Type B pancreatic cell (in vitro differentiated cells): ENCODE data around the gene DPYSL4. TPM values are rescaled to one million over a fixed set of nuclear protein-coding genes. Genes with fewer than 3 reads are reported as not detected.

Experiments
- DNase-seq: peaks from one replicate; pipeline ENCODE4 v3.0.0; 2021; ENCODE audit warnings: mixed read lengths; ENCODE audit not compliant: unreplicated experiment; ENCODE audit errors: extremely low spot score
- H3K27ac Mint-ChIP-seq: 2 replicates; pipeline ENCODE4 v1.8.0; 2021; ENCODE audit warnings: mild to moderate bottlenecking, mixed read lengths
- H3K27me3 Mint-ChIP-seq: 2 replicates; pipeline ENCODE4 v1.8.0; 2021; ENCODE audit warnings: mixed read lengths
- H3K36me3 Mint-ChIP-seq: 2 replicates; pipeline ENCODE4 v1.8.0; 2021; ENCODE audit warnings: mixed read lengths
- H3K4me1 Mint-ChIP-seq: one replicate; pipeline ENCODE4 v1.8.0; 2021; ENCODE audit warnings: mixed read lengths; ENCODE audit not compliant: unreplicated experiment
- H3K4me3 Mint-ChIP-seq: 2 replicates; pipeline ENCODE4 v1.8.0; 2021; ENCODE audit warnings: mild to moderate bottlenecking, mixed read lengths
- H3K9me3 Mint-ChIP-seq: 2 replicates; pipeline ENCODE4 v1.8.0; 2021; ENCODE audit warnings: mixed read lengths
- CTCF ChIP-seq: fragments of 200-600 bp; sonication (generic); conservative IDR thresholded peaks from 2 replicates; pipeline ENCODE4 v1.5.0; 2021; ENCODE audit warnings: antibody characterized with exemption, mild to moderate bottlenecking
- total RNA-seq: library from RNA; stranded (reverse); gene quantifications from 2 replicates; pipeline ENCODE4 v1.2.1, GENCODE V29; 2021; ENCODE audit warnings: low replicate concordance

The DPYSL4 gene
- total RNA-seq, 1 donor from 2014 or later, result 61.9 TPM

DNA sequence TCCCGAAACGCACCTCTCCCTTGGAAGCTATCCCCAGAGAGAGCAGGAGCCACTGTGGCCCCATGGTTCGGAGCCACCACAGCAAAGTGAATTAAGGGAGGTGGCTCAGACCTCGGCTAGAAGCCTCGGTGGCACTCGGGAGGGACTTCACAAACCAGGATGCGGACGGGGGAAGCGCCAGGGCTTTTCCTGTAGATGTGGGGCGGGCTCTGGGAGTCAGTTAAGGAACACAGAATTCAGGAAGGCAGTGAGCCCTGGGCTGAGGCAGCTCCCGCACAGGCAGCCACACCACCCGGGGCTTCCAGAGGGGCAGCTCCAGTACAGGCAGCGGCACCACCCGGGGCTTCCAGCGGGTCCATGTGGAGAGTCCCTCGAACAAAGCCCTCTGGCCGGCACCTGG lies 42.7 kb upstream of the DPYSL4 start:
- Mint-ChIP-seq H3K36me3 (no peaks in the 10 kb centered on the region), H3K4me3 (no peak overlapping the region), H3K4me1 (no peaks in the 10 kb centered on the region), H3K9me3 (no peaks in the 10 kb centered on the region), H3K27me3 (no peaks in the 10 kb centered on the region), H3K27ac (no peak overlapping the region)
- no peak for TF ChIP-seq CTCF
- no peak for DNase-seq

- no peak for TF ChIP-seq CTCF
- Mint-ChIP-seq H3K9me3 (no peaks in the 10 kb centered on the region), H3K27me3 (no peaks in the 10 kb centered on the region), H3K4me3 (no peak overlapping the region), H3K27ac (no peak overlapping the region), H3K36me3 (no peaks in the 10 kb centered on the region), H3K4me1 (no peaks in the 10 kb centered on the region)
- DNase-seq, result no peak
Observed at GRCh38 chr10:132145002-132145401, 41.7 kb upstream of the DPYSL4 start.

DNA sequence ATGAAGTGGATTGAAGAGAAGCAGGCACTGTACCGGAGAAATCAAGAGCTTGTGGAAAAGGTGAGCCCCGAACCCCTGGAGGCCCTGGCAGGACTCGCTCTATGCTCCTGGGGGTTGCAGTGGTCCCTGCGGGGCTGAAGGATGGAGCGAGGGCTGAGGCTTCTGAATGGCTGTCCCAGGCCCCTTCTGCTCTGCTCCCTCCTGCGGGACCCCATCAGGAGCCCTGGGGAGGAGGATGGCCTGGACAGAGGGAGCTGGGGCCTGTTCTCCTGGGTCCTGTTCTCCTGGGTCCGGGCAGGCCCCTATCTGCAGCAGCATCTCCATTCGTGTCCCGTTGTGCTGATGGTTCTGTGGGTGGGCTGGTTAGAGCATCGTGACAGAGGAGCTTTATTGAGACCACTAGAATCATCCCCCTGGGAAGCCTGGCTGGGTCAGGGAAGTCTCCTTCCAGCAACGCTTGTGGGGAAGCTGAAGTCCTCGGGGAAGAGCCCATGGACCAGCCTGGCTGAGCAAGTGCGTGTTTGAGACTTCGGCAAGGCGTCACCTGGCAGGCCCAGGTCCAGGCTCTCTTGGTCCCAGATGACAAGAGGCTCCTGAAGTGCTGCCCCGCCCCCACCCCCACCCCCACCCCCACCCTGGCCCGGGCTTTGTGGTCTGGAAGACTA lies 41.1 kb upstream of the DPYSL4 start:
- no peaks in the 10 kb centered on the region for H3K36me3 Mint-ChIP-seq
- no peaks in the 10 kb centered on the region for H3K27me3 Mint-ChIP-seq
- no peaks in the 10 kb centered on the region for H3K9me3 Mint-ChIP-seq
- DNase-seq, result no peak
- no peak for TF ChIP-seq CTCF
- H3K4me3 Mint-ChIP-seq, result no peak overlapping the region
- no peaks in the 10 kb centered on the region for H3K4me1 Mint-ChIP-seq
- no peak overlapping the region for H3K27ac Mint-ChIP-seq

DNA sequence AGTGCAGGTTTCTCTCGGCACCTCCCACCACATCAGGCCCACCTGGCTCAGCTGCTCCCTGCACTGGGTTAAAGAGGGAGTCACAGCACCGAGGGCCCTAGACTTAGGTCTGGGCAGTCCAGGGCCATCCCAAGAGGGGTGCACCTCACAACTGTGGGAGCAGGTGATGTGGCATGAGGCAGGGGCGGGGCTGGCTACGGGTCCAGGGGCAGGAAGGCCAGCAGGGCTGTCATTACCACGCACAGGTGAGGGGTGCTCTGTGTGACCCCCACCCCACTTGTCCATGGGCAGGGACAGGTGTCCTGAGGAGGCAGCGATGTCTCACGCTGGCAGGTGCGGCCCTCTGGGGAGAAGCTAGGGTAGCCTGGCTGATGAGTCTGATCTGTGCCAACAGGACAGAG lies 40.5 kb upstream of the DPYSL4 start:
- Mint-ChIP-seq H3K4me3 (no peak overlapping the region), H3K27me3 (no peaks in the 10 kb centered on the region), H3K27ac (no peak overlapping the region), H3K36me3 (no peaks in the 10 kb centered on the region), H3K9me3 (no peaks in the 10 kb centered on the region), H3K4me1 (no peaks in the 10 kb centered on the region)
- TF ChIP-seq CTCF, result no peak
- DNase-seq, result no peak

DNA sequence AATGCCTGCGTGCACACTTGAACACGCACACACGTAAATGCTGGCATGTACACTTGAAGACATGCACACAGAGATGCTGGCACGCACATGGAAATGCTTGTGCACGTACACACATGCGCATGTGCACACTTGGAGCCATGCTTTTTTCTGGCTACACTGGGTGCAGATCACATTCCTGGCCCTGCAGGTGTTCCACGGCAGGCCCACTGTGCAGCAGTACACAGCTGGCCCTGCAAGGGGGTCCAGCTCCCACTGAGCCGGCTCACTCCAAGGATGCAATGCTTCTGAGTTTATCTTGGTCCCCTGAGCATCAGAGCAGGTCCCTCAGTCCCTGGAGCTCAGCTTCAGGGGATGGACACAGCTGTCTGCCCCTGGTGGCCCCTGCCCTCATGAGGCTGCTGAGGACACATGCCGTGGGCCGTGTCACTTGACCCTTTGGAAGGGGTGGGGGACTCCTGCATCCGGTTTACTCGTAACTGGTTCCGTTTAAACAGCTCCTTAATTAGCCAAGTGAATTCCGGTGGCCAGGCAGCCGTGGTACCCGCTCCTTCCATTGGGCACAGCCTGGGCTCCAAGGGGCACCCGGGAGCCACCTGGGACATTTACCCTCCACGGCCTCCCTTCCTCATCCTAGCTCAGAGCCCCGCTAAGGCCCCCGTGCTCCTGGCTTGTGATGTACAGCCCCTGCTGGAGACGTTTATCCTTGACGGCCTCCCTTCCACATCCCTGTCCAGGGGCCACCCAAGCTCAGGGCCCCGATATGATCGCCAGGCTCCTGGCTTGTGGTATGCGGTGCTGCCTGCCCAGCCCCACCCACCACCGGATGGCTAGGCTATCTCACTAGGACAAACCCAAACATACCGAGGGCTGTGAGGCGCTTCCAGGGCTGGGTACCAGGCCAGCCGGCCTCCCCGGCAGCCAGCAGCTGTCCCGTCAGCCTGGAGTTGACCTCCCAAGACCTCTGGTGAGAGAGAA lies 39.5 kb upstream of the DPYSL4 start:
- Mint-ChIP-seq H3K27ac (no peak overlapping the region), H3K9me3 (no peaks in the 10 kb centered on the region), H3K36me3 (no peaks in the 10 kb centered on the region), H3K4me1 (no peaks in the 10 kb centered on the region), H3K27me3 (no peaks in the 10 kb centered on the region), H3K4me3 (no peak overlapping the region)
- no peak for DNase-seq
- no peak for TF ChIP-seq CTCF
